NCI-H187 (cell line): ENCODE results near the gene OBSCN.
"Not testable (repeated sequence)": the region's sequence is repeated elsewhere in the genome, so short reads cannot be mapped to it uniquely, and the experiment has no call there.

Experiments
- DNase-seq, 2 experiments: peaks; one replicate each; lab custom pipeline; 2025; lab: John Stamatoyannopoulos, UW

The OBSCN gene

DNA sequence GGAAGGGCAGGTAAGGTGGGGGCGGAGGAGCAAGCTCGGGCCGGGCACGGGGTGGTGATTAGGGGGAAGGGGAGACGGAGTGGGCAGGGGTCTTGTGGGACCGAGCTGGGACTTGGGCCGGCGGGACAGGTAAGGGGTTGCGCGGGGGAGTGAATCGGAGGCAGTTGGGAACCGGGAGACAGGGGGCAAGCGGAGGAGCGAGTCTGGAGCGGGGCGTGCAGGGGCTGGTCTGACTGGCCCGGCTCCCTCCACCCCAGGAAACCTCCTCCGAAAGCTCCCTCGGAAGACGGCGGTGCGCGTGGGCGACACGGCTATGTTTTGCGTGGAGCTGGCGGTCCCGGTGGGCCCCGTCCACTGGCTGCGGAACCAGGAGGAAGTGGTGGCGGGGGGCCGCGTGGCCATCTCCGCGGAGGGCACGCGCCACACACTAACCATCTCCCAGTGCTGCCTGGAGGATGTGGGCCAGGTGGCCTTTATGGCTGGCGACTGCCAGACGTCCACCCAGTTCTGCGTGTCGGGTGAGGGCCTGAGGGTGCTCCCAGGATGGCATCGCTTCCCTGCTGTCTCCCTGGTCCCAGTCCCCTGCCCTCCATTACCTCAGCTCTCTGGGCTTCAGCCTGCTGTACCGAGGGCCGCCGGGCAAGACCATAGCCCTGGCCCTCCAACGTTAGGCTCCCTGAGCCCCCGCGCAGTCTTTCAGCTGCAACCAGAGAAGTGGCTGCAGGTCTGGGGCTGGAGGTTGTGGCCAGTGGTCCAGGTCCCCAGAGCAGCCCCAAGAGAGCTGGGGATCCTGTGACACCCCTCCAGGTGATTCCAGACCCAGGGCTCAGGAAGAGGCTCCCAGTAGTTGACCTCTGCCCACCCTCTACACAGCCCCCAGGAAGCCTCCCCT, 6.3 kb downstream of the OBSCN start:
- no peak for DNase-seq

DNA sequence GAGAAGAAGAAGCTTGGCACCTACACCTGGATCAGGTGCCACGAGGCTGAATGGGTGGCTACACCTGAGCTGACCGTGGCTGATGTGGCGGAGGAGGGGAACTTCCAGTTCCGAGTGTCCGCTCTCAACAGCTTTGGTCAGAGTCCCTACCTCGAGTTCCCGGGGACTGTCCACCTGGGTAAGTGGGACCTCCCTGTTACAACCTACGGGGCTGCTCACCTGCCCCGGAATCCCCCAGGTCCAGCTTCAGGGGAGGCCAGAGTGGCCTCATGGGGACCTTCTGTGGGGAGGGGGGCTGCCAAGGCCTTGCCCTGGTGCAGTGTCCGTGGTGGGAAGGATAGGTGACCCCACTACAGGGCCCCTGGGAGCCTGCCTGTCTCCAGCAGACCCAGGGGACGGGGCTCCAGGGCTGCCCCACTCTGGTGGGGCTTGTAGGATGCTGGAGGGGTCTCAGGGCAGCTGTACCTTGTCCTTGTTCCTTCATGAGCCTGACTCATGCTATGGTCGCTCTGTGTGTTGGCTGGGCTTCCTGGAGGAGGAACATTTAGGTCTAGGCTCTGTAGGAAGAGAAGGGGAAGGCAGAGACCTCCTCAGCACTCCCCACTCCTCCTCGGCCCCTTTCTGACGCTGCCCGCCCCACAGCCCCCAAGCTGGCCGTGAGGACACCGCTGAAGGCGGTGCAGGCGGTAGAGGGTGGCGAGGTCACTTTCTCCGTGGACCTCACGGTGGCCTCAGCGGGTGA, 7.2 kb downstream of the OBSCN start:
- no peak for DNase-seq

DNA sequence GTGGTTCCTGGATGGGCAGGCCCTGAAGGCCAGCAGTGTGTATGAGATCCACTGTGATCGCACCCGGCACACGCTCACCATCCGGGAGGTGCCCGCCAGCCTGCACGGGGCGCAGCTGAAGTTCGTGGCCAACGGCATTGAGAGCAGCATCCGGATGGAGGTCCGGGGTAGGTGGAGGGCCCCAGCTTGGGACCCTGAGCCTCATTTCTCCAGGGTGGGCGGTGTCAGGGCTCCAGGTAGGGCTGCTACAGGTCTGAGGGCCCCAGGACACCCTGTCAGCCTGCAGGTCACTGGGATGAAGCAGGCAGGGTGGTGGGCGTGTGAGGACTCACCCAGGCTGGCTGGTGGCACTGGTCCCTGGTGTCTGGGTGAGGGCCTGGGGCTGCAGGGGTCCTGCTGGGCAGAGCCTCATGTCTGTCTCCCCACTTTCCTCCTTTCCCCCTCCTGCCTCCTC, 7.8 kb downstream of the OBSCN start:
- DNase-seq, result no peak

DNA sequence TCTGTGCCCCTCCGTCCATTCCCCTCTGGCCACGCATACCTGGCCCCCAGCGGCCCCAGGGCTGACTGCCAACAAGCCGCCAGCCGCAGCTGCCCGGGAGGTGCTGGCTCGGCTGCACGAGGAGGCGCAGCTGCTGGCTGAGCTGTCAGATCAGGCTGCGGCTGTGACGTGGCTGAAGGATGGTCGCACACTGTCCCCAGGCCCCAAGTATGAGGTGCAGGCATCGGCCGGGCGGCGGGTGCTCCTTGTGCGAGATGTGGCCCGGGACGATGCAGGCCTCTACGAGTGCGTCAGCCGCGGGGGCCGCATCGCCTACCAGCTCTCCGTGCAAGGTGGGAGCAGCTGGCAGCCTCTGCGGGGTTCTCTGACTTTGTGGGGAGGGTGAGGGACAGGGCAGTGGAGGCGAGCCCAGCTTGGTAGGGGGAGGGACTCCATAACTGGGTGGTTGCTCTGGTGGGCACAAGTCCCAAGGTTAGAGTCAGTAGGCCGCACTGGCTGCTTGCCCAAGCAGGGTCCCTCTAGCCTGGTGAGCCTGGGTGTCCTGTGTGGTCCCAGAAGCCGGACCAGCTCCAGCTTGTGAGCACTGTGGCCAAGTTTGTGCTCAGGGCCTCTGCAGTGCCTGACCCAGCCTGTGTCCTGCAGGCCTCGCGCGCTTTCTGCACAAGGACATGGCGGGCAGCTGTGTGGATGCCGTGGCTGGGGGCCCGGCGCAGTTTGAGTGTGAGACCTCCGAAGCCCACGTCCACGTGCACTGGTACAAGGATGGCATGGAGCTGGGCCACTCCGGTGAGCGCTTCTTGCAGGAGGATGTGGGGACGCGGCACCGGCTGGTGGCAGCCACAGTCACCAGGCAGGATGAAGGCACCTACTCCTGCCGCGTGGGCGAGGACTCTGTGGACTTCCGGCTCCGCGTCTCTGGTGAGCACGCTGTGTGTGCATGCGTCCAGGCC, 8.8 kb downstream of the OBSCN start:
- DNase-seq, result no peak

DNA sequence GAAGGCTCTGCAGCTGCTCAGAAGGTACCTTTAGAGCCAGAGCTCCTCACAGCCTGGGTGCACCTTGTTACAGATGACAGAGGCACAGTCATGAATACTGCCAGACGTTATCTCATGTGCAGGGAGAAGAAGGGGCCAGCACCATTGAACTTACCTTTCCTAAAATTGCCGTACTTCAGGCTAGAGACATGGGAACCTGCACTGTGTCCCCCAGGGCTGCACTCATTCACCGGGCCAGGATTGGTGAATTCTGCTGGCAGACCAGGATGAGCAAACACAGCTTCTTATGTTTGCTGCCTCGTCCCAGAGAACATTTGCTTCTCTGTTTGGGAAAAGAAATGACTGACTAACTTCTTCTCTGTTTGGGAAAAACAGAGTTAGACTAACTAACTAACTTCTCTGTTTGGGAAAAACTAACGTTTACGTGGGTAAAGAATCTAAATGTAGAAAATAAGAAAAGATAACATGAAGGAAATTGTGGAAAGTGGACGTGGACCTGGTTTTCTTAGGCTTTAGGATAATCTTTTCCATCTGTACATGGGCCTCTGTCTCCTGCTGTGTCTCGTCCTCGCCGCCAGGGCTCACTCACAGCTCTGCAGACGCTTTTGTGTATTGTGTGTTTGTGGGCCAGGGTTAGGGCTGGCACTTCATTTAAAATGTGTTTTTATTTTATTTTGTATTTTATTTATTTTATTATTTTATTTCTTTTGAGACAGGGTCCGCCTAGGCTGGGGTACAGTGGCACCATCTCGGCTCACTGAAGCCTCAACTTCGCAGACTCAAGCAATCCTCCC, 9.9 kb downstream of the OBSCN start:
- DNase-seq, result no peak

DNA sequence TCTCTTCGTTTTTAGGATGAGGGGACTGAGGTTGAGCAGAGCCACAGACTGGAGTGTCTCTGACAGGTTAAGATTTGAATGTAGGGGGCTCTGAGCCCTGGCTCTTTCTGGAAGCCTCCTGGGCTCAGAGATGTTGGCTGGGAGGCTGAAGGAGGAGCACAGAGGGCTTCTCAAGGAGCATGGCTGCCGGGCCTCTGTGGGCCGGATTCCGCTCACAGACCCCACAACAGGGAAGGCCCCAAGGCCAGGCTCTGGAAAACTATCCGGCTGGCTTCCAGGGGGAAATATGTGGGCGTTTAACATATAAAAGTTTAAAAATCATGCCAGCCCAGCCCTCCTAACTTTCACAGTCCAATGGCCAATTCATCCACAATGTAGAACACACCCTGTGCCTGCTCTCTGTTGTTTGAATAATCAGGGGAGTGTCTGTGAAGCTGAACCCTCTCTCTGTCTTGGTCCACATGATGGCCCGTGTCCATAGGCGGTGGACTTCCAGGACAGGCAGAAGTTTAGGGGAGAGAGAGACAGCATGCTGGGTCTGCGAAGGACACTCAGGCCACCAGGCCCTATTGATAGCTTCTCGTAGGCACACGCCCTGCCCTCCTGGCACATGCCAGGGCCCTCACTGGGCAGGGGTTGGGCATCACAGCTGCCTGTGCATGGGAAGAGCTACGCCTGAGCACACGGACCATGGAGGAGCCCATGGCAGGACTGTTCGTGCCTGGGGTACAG, 10.8 kb downstream of the OBSCN start:
- DNase-seq, result no peak

DNA sequence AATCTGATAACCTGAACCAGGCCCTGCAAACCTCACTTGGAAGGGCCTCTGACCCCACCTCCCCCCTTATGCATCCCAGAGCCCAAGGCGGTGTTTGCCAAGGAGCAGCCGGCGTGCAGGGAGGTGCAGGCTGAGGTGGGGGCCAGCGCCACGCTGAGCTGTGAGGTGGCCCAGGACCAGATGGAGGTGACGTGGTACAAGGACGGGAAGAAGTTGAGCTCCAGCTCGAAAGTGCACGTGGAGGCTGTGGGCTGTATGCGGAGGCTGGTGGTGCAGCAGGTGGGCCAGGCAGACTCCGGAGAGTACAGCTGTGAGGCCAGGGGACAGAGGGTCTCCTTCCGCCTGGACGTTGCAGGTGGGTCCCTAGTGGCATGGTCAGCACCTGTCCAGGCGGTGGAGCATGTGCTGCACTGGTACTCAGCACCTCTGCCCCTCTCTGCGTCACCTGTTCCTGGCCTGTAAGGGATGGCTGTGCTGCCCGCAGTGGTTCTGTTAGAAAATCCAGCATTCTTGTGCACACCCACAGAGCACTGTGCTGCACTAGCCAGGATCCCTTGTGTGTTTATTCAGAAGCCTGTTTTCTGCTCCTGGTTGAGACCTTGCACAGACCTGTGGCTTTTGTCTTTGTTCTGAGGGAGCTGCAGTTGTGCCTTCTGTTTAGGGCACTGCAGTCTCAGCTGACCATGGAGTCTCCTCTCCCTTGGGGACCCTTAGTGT, 11.6 kb downstream of the OBSCN start:
- no peak for DNase-seq

DNA sequence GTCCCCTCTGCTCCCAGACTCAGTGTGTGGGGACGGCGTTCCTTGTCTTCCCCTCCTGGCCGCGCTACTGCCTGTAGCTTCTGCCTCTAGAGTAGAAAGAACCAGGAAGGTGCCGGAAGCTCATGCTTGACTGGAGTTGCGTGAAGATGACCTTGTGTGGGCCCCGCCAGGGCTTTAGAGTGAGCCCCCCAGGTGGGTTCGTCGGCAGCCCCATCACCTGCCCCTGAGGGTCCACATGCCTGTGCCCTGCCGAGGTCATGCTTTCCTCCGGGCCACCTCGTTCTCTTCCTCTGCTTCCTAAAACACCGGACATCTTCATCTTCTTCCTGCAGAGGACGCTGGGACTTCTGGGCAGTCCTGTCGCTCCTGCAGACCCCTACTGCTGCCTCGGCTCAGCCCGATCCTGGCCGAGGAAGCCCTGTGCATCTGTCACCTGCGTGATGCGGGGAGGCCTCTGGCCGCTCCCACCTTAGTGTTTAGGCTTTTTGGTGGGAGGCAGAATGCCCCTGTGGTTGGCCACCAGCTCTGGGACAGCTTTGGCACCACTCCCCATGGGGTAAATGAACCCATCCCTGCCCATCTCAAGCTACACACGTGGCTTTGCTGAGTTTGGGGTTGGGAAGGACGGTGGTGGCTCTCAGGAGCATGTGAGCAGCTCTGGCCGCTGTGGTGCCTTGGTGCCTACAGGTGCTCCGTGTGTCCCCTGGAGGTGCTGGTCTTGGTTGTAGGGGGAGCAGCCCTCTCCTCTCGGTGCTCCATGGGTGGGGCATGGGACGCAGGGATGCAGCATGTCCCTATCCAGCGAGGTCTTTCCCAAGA, 12.3 kb downstream of the OBSCN start:
- no peak for DNase-seq

DNA sequence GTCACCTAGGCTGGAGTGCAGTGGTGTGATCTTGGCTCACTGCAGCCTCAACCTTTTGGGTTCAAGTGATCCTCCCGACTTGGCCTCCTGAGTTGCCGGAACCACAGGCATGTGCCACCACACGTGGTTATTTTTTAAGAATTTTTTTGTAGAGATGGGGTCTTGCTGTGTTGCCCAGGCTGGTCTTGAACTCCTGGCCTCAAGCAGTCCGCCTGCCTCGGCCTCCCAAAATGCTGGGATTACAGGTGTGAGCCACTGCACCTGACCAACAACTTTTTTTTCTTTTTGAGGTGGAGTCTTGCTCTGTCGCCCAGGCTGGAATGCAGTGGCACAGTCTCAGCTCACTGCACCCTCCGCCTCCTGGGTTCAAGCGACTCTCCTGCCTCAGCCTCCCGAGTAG, 13.3 kb downstream of the OBSCN start:
- DNase-seq, result not testable (repeated sequence)

DNA sequence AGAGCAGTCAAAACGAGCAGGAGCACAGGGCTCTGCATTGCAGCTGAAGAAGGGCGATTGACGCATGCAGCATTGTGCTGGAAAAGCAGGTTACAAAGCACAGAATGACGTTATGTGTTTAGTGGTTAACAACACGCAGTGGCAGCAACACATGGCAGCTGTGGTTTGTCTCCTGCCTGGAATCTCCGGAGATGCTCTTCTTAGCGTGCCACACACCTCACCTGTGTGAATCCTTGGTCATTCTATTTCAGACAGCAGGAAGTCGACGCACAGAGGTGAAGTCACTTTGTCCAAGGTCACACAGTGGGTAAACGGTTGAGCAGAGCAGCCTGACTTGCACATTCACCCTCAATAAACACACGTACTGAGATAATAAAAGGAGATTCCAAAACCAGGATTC, 14.7 kb downstream of the OBSCN start:
- no peak for DNase-seq

DNA sequence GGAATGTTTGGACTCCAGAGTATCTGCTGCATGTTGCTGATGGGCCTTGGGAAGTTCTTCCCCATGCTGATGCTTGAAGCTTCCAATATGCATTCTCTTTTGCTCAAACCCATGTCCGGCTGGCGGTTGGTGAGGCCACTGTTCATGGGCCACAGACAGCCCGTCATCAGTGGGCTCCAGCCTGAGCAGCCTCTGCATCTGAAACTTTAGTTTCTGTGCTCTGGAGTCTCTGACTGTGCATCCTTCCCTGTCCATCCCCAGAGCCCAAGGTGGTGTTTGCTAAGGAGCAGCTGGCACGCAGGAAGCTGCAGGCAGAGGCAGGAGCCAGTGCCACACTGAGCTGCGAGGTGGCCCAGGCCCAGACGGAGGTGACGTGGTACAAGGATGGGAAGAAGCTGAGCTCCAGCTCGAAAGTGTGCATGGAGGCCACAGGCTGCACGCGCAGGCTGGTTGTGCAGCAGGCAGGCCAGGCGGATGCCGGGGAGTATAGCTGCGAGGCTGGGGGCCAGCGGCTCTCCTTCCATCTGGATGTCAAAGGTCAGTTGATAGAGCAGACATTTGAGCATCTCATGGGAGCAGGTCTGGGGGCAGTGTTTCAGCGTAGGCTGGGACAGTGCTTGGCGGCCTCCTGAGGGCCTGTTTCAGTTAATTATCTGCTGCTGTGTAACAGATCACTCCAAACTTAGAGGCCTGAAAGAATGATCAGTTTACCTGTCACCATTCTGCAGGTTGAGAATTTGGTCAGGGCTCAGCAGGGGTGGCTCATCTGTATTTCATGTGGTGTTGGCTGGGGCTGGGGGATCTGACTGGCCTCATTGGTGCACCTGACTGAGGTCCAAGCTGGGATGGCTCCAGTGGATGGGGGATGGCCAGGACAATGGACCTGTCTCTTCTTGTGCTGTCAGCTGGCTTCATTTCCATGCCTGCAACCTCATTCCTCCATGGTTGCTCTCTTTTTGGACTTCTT, 16.6 kb downstream of the OBSCN start:
- DNase-seq, result no peak

DNA sequence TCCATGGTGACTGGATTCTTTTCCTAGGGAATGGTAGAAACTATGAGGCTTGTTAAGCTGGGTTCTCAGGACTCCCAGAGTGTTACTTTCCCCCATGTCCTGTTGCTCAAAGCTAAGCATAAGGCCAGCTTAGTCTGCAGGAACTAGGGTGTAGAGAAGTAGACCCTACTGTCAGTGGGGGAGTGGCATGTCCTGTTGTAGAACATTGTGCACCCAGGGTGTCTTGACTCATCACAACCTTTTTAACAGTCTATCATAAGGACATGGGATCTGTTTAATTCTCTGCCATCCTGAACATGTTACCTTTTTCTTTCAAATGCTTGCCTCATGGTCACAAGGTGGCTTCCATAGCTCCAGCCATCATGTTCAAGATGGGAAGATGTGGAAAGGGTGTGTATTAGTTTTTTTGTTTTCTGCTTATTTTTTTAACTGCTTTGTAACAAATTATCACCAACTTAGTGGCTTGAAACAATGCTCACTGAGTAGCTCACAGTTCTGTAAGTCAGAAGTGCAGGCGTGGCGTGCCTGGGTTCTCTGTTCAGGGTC, 17.4 kb downstream of the OBSCN start:
- DNase-seq, result no peak

DNA sequence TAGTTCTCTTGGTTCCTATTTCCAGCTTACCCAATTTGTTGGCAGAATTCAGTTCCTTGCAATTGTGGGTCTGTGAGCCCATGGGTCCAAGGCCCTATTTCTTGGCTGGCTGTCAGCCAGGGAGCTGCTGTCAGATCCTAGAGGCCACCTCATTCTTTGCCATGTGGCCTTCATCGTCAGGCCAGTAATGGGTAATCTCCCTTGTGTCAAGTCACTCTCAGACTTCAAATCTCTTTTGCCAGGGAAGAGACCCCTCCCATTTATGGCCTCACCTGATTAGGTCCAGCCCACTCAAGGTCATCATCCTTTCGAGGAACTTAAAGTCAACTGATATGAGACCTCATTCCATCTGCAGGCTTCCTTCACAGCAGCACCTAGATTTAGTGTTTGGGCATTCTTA, 17.9 kb downstream of the OBSCN start:
- DNase-seq, result no peak

DNA sequence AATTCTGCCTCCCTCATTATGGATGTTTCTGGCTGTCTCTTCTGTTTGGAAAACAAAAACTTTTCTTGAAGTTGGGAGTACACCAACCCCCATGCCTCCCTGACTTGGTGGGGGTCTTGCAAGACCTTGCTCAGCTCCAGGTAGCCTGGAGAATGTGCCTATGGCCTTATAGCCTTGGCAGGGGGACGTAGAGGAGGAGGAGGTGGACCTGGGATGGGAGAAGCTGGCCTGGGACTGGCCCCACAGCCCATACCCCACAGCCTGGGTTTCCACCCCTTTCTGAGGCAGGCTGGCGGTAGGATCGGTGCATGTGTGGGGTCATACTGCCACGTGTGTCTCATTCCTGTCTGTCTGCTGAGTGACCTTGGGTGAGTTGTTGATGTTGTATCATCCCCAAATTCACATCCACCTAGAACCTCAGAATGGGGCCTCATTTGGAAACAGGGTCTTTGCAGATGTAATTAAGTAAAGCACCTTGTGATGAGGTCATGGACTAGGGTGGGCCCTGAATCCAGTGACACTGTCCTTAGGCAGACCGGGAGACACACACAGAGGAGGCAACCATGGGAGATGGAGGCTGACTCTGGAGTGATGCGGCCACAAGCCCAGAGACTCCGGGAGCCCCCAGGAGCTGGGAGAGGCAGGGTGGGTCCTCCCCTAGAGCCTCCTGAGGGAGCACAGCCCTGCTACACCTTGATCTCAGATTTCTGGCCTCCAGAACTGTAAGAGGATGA, 18.5 kb downstream of the OBSCN start:
- no peak for DNase-seq

DNA sequence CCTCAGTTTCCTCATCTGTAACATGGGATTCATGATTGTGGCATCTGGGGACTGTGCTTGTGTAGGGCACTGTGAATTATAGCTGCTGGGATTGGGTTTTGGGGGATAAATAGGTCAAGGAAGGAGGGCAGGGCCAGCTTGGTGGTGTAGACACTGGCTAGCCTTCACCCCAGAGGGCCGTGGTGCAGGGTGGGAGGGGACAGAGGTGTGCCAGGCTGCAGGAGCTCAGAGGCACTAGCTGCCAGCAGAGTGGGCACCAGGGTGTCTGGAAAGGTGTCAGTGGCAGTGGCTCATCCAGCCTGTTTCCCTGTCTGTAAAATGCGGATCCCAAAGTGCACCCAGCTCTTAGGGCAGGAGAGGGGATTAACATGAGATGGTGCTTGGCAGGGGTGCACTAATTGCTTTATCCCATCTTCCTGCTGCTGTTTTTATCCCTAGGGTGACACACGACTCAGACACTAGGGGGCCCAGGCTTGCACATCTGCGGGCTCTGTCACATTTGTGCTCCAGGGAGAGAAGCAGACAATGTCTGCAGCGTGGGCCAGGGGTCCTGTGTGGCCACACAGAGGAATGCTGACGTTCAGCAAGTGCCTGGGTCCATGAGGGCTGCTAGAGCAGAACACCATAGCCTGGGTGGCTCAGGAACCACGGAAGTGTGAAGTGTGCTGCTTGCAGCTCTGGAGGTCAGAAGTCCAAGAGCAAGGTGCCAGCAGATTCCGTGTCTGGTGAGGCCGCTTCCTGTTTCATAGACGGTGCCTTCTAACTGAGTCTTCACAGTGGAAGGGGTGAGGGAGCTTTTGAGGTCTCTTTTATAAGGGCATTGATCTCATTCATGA, 19.3 kb downstream of the OBSCN start:
- DNase-seq, result no peak

DNA sequence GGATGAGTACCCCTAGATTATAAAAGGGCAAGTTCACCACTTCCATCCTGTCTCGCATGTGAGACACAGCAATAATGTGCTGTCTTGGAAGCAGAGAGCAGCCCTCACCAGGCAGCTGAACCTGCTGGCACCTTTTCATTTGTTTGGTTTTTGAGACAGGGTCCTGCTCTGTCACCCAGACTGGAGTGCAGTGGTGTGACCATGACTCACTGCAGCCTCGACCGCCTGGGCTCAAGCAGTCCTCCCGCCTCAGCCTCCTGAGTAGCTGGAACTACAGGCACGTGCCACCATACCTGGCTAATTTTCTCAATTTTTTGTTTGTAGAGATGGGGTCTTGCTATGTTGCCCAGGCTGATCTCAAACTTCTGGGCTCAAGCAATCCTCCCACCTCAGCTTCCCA, 20.3 kb downstream of the OBSCN start:
- not testable (repeated sequence) for DNase-seq
